Immature natural killer cell (primary cell): ENCODE results near the gene GRPEL2. TPM values are rescaled to one million over a fixed set of nuclear protein-coding genes. Genes with fewer than 3 reads are reported as not detected.

Experiments used
- DNase-seq, 3 donors: peaks; one replicate each; pipeline ENCODE4 v3.0.0; 2022; ENCODE audit warnings: mixed read lengths in 1 of 3
- H3K27ac Mint-ChIP-seq, 6 donors: one replicate each; pipeline ENCODE4 v1.8.0; 2020; ENCODE audit warnings: mixed read lengths in 6 of 6, mild to moderate bottlenecking in 5 of 6, inconsistent platforms in 4 of 6, moderate library complexity in 3 of 6
- H3K27me3 Mint-ChIP-seq, 3 donors: one replicate each; pipeline ENCODE4 v1.8.0; 2020 to 2021; ENCODE audit warnings: low read depth in 3 of 3, mild to moderate bottlenecking in 3 of 3, mixed read lengths in 3 of 3, moderate library complexity in 3 of 3, inconsistent platforms in 1 of 3
- H3K36me3 Mint-ChIP-seq, 3 donors: one replicate each; pipeline ENCODE4 v1.8.0; 2020; ENCODE audit warnings: mixed read lengths in 3 of 3, inconsistent platforms in 2 of 3, mild to moderate bottlenecking in 2 of 3
- H3K4me1 Mint-ChIP-seq, 2 donors: one replicate each; pipeline ENCODE4 v1.8.0; 2020; ENCODE audit warnings: inconsistent platforms in 2 of 2, mild to moderate bottlenecking in 2 of 2, mixed read lengths in 2 of 2, moderate library complexity in 1 of 2
- H3K4me3 Mint-ChIP-seq, 5 donors: one replicate each; pipeline ENCODE4 v1.8.0; 2020; ENCODE audit warnings: mild to moderate bottlenecking in 5 of 5, mixed read lengths in 5 of 5, inconsistent platforms in 3 of 5, moderate library complexity in 3 of 5
- H3K9me3 Mint-ChIP-seq, 6 donors: one replicate each; pipeline ENCODE4 v1.8.0; 2020; ENCODE audit warnings: mild to moderate bottlenecking in 6 of 6, mixed read lengths in 6 of 6, inconsistent platforms in 4 of 6, moderate library complexity in 3 of 6
- polyA plus RNA-seq, 3 donors: library from polyadenylated mRNA; unstranded; fragments of 300-500 nt; fragmentation: Illumina TruSeq; gene quantifications; one replicate each; pipeline ENCODE4 v1.2.3, GENCODE V29; 2021

Gene GRPEL2, protein sequence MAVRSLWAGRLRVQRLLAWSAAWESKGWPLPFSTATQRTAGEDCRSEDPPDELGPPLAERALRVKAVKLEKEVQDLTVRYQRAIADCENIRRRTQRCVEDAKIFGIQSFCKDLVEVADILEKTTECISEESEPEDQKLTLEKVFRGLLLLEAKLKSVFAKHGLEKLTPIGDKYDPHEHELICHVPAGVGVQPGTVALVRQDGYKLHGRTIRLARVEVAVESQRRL
- polyA plus RNA-seq = 1 to 10 TPM in 2 of 3 donors, under 1 TPM in 1; 0.88 to 4.5 (median 2.6) TPM

DNA sequence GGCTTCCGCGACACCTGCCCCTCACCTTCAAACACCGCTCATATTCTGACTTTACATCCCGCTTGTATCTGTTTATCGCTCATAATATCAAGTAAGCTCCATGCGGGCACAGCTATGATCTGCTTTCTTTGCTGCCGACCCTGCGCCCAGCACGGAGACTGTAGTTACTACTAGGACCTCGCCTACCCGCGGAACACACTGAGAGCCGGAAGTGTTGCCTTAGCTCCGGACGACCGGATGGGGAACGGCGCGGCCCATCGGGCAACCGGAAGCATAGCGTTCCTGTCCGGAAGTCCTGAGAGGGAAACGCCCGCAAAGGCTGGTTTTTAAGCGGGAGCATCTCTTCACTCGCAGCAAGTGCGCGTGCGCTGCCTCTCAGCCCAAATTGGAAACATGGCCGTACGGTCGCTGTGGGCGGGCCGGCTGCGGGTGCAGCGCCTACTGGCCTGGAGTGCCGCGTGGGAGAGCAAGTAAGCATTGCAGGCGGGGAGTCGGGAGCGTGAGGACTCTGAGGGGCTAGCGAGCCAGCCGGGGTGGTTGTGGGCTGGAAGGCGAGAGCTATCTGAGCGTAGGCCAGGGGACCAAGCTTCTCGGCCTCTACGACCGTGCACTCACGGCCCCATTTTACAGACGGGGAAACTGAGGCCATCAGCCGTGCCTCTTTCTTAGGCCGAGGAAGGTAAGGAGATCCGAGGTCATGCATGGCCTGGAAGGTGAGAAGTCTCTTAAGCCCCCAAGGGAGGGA lies at the start of gene GRPEL2:
GRPEL2 (plus strand) TSS at position 353 of the 745 bp plus-strand sequence; CDS start at position 394, 41 bp downstream.
- Mint-ChIP-seq H3K36me3 (peaks cover 14 to 17% (median 15%) of the 10 kb centered on the region in 3 donors), H3K27ac (peak within 1 kb of the TSS; percentile 85 to 93 (median 92)), H3K9me3 (no peaks in the 10 kb centered on the region), H3K27me3 (peaks cover 2 to 13% (median 3%) of the 10 kb centered on the region in 3 donors), H3K4me1 (peaks cover 43 to 58% of the 10 kb centered on the region in 2 donors), H3K4me3 (peak within 1 kb of the TSS; percentile 86 to 94 (median 92))
- peak; percentile 79 to 84 (median 79) for DNase-seq

DNA sequence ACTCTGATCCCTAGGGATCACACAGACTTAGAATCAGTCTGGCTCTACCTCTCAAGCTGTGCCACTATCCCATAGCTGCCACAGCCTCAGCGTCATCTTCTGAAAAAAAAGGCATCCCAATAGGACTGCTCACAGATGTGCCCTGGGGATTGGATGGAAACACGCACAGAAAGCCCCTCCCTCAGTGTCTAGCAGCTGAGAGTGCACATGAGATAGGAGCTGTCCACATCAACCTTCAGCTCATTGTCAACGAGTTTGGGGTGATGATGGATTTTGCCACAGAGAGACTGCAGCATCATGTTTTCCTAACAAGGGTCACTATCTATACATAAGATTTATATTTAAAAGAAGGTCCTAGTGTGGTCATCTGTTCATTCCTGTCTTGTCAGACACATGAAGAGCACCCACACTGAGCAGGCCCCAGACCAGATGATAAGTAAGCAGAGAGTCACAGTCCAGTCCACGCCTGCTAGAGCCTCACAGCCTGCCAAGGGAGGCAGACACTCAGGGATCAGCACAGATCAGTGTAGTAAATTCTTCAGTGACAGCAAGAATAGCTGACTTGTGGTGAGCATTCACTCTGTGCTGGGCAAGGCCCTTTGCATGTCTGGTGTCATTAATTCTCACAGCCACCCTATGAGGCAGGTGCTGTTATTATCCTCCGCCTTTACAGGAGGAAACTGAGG lies 47.8 kb upstream of the GRPEL2 start:
- Mint-ChIP-seq H3K4me3 (no peak overlapping the region), H3K27ac (no peak overlapping the region), H3K36me3 (no peaks in the 10 kb centered on the region)

DNA sequence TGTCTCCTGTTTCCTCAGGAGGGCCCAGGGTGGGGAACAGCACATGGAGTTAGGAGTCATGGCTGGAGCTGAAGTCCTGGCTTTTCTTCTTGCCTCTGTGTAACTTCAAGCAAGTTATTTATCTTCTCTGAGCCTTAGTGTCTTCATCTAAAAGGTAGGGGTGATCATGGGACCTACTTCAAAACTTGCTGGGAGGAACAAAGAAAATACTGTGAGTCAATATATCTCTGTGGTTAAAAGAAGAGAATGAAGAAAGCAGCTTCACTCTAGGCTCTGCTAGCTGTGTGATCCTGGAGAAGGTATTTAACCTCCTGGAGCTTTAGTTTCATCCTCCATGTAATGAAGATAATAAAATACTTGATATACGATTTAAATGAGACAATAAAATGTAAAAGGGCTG lies 47.1 kb upstream of the GRPEL2 start:
- Mint-ChIP-seq H3K9me3 (no peaks in the 10 kb centered on the region), H3K27me3 (peaks cover 0 to 3% (median 3%) of the 10 kb centered on the region in 3 donors), H3K4me1 (no peaks in the 10 kb centered on the region), H3K4me3 (no peak overlapping the region), H3K27ac (no peak overlapping the region), H3K36me3 (no peaks in the 10 kb centered on the region)
- DNase-seq = no peak

More for the DNA sequence above, 47.8 kb upstream of the GRPEL2 start:
- DNase-seq = no peak
- Mint-ChIP-seq H3K9me3 (no peaks in the 10 kb centered on the region), H3K4me1 (no peaks in the 10 kb centered on the region), H3K27me3 (peaks cover 0 to 3% (median 3%) of the 10 kb centered on the region in 3 donors)

- Mint-ChIP-seq H3K4me1 (no peaks in the 10 kb centered on the region), H3K27ac (no peak overlapping the region), H3K9me3 (no peaks in the 10 kb centered on the region), H3K36me3 (no peaks in the 10 kb centered on the region), H3K4me3 (no peak overlapping the region), H3K27me3 (peaks cover 0 to 3% (median 3%) of the 10 kb centered on the region in 3 donors)
- DNase-seq = no peak
Observed at GRCh38 chr5:149298842-149299404, 46.4 kb upstream of the GRPEL2 start.

DNA sequence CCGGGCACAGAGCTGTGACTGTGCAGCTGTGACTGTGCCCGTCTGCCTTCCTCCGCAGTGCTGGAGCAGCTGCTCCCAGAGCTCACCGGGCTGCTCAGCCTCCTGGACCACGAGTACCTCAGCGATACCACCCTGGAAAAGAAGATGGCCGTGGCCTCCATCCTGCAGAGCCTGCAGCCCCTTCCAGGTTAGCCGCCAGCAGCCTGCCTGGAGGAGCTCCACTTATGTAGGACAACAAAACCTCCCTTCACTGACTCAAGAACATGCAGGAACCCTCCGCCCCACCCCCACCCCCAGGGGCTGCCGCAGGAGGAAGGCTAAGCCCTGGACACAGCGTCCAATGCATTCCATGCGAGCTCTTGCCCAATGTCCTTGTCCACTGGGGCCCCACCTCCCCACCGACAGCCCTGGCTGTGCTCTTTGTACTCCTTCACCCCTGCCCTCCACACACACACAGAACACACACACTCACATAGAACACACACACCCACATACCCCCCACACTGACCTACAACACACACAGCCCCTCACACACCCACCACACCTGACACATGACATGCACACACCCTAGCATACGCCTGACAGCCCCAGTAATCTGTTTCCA lies 45.7 kb upstream of the GRPEL2 start:
- no peaks in the 10 kb centered on the region for H3K4me1 Mint-ChIP-seq
- H3K27ac Mint-ChIP-seq = no peak overlapping the region
- peaks cover 0 to 3% (median 0%) of the 10 kb centered on the region in 3 donors for H3K27me3 Mint-ChIP-seq
- H3K9me3 Mint-ChIP-seq = no peaks in the 10 kb centered on the region
- H3K36me3 Mint-ChIP-seq = no peaks in the 10 kb centered on the region
- no peak overlapping the region for H3K4me3 Mint-ChIP-seq
- no peak for DNase-seq

DNA sequence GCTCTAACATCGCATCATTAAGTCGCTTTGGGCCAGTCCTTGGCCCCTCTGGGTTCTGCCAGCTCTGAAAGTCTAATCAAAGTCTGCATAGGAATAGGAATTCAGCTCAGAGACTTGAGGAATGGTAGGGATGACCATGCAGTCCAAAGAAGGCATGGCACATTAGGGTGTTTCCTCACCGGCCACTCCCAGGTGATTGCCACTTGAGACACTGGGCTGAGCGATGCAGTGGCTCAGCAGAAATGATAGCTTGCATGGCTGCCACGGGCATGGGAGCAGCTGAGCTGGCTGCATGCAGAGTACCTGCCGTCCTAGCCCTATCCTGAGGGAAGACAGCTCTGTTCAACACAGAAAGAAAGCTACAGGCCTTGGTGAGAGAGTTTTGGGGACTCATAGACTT lies 44.9 kb upstream of the GRPEL2 start:
- no peaks in the 10 kb centered on the region for H3K4me1 Mint-ChIP-seq
- no peak overlapping the region for H3K27ac Mint-ChIP-seq

DNA sequence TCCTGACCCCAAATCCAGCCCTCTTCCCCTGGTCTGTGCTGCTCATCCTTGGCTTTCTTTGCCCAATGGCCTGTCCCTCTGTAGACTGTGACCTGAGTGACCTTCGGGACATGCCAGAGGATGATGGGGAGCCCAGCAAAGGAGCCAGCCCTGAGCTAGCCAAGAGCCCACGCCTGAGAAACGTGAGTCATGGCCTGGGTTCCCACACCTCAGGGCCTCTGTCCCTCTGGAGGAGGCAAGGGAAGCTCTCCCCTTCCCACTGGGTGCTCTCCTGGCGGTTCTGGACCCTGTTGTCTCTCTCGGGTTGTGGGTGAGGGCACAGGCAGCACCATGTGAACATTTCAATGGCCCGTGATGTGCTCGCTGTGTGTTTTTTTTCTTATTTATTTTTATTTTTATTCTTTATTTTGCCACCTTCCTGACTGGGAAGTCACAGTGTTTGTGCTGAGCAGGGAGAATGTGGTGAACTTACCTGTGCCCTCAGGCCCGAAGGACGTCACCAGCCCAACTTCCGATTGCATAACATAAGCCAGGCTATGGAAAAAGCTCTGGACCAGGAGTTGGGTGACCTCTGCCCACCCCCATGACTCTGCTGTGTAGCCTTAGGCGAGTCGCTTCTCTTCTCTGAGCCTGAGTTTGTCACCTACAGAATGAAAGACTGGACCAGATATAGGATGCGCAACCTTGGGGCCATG lies 44.1 kb upstream of the GRPEL2 start:
- Mint-ChIP-seq H3K4me3 (no peak overlapping the region), H3K9me3 (no peaks in the 10 kb centered on the region), H3K27me3 (peaks cover 0 to 2% (median 0%) of the 10 kb centered on the region in 3 donors), H3K36me3 (no peaks in the 10 kb centered on the region), H3K4me1 (no peaks in the 10 kb centered on the region), H3K27ac (no peak overlapping the region)
- no peak for DNase-seq

More for the DNA sequence above, 44.9 kb upstream of the GRPEL2 start:
- Mint-ChIP-seq H3K9me3 (no peaks in the 10 kb centered on the region), H3K27me3 (peaks cover 0 to 2% (median 0%) of the 10 kb centered on the region in 3 donors), H3K4me3 (no peak overlapping the region), H3K36me3 (no peaks in the 10 kb centered on the region)
- DNase-seq = no peak

DNA sequence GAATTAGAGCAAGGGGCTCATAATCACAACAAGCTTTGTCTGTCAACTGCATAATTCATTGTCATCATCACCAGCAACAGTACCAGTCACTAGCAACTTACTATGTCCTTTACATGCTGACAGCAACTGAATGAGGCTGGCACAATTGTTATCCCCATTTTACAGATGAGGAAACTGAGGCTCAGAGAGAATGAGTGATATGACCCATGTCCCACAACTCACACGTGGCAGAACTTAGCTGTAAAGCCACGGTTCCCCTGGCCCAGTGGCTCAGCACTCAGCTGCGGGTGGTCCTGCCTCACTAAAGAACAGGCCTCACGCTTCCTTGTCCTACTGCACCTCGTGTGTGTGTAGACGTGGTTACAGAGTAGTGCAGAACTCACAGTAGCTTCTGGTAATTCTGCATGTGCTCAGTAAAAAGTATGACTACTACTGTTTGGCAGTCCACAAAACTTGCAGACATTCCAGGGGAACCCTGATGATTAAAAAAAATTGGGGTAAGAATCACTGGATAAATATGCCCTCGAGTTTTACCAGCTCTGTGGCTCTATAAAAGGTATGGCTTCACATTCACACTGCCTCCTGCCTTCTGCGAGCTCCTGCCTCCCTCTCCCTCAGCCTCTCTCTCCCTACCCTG lies 43.4 kb upstream of the GRPEL2 start:
- Mint-ChIP-seq H3K27me3 (peaks cover 0 to 4% (median 0%) of the 10 kb centered on the region in 3 donors), H3K27ac (no peak overlapping the region), H3K4me3 (no peak overlapping the region), H3K36me3 (no peaks in the 10 kb centered on the region), H3K9me3 (no peaks in the 10 kb centered on the region), H3K4me1 (no peaks in the 10 kb centered on the region)
- DNase-seq = no peak

GRCh38 chr5:149302641-149303040 lies 42.7 kb upstream of the GRPEL2 start:
- Mint-ChIP-seq H3K4me3 (no peak overlapping the region), H3K36me3 (no peaks in the 10 kb centered on the region), H3K27ac (no peak overlapping the region), H3K27me3 (peaks cover 0 to 5% (median 0%) of the 10 kb centered on the region in 3 donors), H3K4me1 (no peaks in the 10 kb centered on the region), H3K9me3 (no peaks in the 10 kb centered on the region)
- DNase-seq = no peak

DNA sequence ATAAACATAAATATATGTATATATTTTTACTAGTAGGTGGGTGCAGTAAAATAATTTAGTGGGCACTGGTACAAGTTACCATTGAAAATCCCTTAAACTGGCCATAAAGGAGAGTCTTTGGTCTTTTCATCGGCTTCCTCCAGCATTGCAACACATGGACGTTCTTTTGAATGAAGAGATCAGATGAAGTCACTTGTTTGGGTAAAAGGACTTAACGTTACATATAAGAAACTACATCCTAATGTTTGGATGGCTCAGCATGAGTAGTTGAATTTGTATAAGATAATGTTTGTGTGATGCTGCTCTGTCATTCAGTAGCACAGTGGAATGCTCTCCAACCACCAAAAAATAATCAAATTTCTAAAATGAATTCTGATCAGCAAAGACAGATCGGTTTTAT lies 42.1 kb upstream of the GRPEL2 start:
- no peak for DNase-seq
- Mint-ChIP-seq H3K4me1 (no peaks in the 10 kb centered on the region), H3K4me3 (no peak overlapping the region), H3K27ac (no peak overlapping the region), H3K36me3 (no peaks in the 10 kb centered on the region), H3K9me3 (no peaks in the 10 kb centered on the region), H3K27me3 (peaks cover 0 to 5% (median 0%) of the 10 kb centered on the region in 3 donors)

DNA sequence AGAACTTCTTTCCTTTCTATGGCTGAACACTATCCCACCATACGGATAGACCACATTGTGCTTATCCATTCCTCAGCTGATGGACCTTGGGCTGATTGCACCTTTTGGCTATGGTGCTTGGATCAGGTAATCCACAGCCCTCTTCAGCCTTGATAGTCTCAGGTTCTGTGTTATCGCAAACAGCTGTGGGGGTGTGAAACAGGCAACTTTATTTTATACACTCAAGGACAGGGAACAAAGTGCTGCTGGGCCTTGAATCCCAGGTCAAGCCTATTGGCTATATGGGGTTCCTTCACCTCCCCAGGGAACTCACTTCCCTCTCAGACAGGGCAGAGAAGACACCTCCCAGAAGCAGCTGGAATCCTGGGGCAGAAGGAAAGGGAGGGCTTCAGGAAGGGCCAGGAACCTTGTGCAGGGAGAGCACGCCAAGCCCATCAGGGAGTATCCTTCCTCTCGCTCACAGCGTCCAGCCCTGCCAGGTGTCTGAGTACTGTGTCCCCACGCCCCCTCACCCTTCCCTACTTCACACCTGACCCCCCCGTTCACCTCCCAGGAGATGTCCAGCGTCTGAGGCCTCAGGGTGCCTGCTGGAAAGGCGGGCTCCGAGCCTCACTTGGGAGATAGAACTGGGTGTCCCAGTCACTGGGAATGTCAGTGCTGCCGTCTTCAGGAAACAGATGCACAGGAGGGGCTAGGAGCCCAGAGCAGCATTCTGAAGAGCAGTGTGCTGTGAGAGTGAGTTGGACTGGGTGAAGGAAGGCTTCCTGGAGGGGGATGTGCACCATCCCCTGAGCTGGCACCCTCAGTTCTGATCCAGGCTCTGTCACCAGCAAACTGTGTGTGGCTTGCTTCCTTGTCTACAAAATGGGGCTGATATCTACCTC lies 40.9 kb upstream of the GRPEL2 start:
- H3K36me3 Mint-ChIP-seq = no peaks in the 10 kb centered on the region
- no peak overlapping the region for H3K27ac Mint-ChIP-seq
- H3K4me1 Mint-ChIP-seq = no peaks in the 10 kb centered on the region
- DNase-seq = no peak
- H3K4me3 Mint-ChIP-seq = no peak overlapping the region
- no peaks in the 10 kb centered on the region for H3K9me3 Mint-ChIP-seq
- peaks cover 0 to 5% (median 0%) of the 10 kb centered on the region in 3 donors for H3K27me3 Mint-ChIP-seq

- Mint-ChIP-seq H3K36me3 (no peaks in the 10 kb centered on the region), H3K9me3 (no peaks in the 10 kb centered on the region), H3K4me1 (no peaks in the 10 kb centered on the region), H3K27me3 (peaks cover 0 to 9% (median 1%) of the 10 kb centered on the region in 3 donors), H3K4me3 (no peak overlapping the region), H3K27ac (no peak overlapping the region)
- DNase-seq = no peak
Observed at GRCh38 chr5:149309354-149309753, 35.9 kb upstream of the GRPEL2 start.
